GM12872 (cell line): ENCODE measurements around the gene MTMR3.

Experiments used
- CTCF ChIP-seq: IDR thresholded peaks from 3 replicates; pipeline ENCODE4 v1.5.1; 2011; ENCODE audit warnings: low read depth, mild to moderate bottlenecking, low read length, moderate library complexity; ENCODE audit not compliant: insufficient read depth

The MTMR3 gene

GRCh38 chr22:29912141-29912540, 29.2 kb downstream of the MTMR3 start:
- no peak for TF ChIP-seq CTCF

GRCh38 chr22:29912605-29913398, 29.8 kb downstream of the MTMR3 start:
- no peak for TF ChIP-seq CTCF

GRCh38 chr22:29914165-29914564, 31.2 kb downstream of the MTMR3 start:
- no peak for TF ChIP-seq CTCF

GRCh38 chr22:29914991-29915533, 32.1 kb downstream of the MTMR3 start:
- no peak for TF ChIP-seq CTCF

- no peak for TF ChIP-seq CTCF
These were observed 33.1 kb downstream of the MTMR3 start for GRCh38 chr22:29916007-29916544.

- no peak for TF ChIP-seq CTCF
These were observed 34.3 kb downstream of the MTMR3 start for GRCh38 chr22:29917052-29917902.

- TF ChIP-seq CTCF, result no peak
These were observed 42.4 kb downstream of the MTMR3 start for GRCh38 chr22:29925402-29925801.
